GM18858 (cell line): ENCODE measurements around the gene AASDH.
"Not testable (repeated sequence)": the region's sequence is repeated elsewhere in the genome, so short reads cannot be mapped to it uniquely, and the experiment has no call there.

ENCODE experiments used
- ATAC-seq: cut with Tn5 transposase; IDR thresholded peaks from one replicate; pipeline ENCODE4 v1.9.1; 2021; ENCODE audit not compliant: unreplicated experiment

The AASDH gene

GRCh38 chr4:56391270-56391669, 4.0 kb upstream of the AASDH start:
- no peak for ATAC-seq

DNA sequence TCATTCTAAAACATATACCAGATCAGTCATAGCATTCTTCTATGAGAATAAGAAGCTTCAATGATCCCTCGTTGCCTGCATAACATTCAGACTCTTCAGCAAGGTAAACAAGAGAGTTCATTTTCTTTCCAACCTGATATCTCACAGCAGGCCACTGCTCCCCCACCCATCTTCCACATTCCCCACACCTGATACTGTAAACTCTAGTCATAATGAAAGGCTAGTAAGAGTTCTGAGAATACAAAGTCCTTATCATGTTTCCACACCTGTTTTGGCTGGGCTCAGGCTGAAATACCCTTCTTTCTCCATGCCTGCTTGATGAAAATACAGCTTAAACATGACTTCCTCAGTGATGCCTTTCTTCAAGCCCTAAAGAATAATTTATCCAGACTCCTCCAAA, 2.3 kb upstream of the AASDH start:
- no peak for ATAC-seq

DNA sequence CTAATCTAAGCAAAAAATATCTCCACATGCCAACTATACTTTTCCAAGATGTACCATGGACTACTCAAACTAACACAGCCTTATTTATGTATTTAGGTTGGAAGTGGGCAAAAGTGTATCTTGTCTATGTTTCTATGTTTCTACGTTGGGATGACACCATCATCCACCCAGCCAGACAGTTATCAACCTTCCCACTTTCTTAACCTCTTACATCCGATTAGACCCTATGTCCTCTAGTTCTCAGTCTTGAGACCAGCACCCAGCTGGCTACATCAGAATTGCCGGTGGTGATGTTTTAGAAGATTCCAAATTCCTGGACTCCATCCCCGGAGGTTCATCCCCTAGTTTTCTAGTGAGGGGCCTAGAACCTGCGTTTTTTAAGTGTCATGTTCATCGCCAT, 1.0 kb upstream of the AASDH start:
- ATAC-seq = no peak

DNA sequence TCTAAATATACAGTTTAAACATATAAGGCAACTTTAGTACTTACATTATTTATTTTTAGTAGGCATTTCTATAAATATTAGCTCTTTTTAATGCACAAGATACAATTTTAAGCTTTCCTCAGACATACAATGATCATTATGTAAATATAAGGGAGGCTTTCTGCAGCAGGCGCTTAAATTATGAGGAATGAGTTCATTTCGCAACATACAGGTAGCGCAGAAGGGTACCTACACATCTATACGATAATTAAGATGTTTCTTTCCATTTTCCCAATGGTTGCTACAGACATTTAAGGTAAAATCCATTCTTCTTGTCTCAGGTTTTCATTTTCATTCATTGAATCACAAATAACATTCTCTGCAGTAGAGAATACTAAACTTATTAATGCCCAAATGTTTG, 1.2 kb downstream of the AASDH start:
- no peak for ATAC-seq

DNA sequence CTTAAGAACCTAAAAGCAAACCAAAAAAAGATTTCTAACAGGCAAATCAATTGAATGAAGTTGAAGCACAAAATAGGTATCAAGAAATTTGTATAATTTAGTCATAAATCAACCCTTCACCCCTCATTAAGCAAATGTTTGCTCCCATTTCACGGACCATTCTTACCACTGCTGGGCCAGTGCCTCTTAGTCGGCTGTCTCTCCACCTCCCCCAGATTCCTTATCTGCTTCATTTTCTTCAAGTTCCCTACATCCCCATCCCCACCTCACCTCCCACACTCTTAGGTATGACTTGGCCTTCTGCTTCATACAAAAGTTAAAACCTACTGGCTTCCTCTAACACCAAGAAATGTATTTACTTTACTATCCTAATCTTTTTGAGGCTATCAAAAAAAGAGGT, 11.8 kb downstream of the AASDH start:
- ATAC-seq = no peak

DNA sequence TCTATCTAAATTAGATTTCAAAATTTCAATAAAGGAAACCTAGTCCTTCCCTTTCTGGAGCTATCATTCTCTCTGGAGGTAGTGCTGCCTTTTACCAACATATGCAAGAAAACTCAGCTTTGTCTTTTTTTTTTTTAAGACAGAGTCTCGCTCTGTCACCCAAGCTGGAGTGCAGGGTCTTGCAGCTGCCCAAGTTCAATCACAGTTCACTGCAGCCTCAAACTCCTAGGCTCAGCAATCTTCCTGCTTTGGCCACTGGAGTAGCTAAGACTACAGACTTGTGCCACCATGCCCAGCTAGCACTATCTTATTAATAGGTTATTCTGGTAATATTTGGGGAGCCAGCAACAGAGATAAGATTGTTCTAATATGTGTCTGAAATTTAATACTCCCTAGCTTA, 12.3 kb downstream of the AASDH start:
- ATAC-seq = no peak

GRCh38 chr4:56372774-56373173, 14.5 kb downstream of the AASDH start:
- no peak for ATAC-seq

GRCh38 chr4:56371426-56372220, 15.7 kb downstream of the AASDH start:
- no peak for ATAC-seq

DNA sequence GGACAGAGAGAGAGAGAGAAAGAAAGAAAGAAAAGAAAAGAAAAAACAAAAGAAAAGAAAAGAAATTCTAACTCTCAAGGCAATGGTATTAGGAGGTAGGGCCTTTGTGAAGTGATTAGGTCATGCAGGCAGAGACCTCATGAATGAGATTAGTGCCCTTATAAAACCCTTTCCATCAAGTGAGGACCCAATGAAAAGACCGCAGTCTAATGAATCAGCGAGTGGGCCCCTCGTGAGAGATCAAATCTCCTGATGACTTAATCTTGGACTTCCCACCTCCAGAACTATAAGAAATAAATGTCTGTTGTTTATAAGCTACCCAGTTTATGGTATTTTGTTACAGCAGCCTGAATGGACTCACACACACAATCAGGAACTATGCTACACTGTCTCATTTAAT, 16.9 kb downstream of the AASDH start:
- no peak for ATAC-seq

DNA sequence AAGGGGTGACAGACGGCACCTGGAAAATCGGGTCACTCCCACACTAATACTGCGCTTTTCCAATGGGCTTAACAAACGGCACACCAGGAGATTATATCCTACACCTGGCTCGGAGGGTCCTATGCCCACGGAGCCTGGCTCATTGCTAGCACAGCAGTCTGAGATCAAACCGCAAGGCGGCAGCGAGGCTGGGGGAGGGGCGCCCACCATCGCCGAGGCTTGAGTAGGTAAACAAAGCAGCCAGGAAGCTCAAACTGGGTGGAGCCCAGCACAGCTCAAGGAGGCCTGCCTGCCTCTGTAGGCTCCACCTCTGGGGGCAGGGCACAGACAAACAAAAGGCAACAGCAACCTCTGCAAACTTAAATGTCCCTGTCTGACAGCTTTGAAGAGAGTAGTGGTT, 24.3 kb downstream of the AASDH start:
- not testable (repeated sequence) for ATAC-seq

DNA sequence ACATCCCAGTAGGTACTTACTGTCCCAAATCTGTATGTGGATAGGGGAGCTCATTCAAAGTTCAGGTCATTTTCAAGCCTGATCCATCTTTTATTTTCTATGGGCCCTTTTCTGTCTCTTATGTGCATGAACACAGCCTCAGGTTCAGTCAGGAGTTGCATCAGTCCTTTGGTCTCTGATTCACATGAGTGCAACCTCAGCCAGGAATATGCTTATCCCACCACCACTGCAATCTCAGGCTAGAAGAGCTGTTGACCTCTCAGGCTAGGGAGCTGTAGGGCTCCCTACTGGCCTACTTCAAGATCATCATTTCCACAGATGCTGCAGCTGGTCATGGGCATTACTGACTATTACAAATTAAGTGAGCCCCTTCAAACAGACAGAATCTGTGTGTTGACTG, 27.2 kb downstream of the AASDH start:
- ATAC-seq = no peak

DNA sequence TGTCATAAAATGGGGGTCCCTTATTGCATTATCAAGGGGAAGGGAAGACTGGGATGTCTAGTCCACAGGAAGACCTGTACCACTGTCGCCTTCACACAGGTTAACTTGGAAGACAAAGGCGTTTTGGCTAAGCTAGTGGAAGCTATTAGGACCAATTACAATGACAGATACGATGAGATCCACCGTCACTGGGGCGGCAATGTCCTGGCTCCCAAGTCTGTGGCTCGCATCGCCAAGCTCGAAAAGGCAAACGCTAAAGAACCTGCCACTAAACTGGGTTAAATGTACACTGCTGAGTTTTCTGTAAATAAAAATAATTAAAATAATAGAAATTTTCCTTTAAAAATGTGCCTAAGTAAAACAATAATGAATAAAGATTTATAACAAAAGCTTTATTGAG, 30.6 kb downstream of the AASDH start:
- ATAC-seq = no peak

DNA sequence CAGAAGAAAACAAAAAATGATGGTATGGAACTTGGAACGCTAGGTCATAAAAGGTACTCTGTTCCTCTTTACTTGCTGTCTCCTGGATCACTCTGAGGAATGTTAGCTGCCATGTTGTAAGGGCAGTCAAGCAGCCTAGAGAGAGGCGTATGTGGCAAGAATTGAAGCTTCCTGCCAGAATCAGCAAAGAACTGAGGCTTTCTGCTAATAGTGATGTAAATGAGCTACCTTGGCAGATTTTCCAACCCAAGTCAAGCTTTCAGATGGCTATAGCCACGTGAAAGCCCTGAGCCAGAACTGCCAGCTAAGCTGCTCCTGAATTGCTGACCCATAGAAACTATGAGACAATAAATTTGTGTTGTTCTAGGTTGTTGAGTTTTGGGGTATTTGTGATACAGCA, 38.7 kb downstream of the AASDH start:
- ATAC-seq = no peak

- ATAC-seq = no peak
Observed at GRCh38 chr4:56345458-56345857, 41.8 kb downstream of the AASDH start.

- no peak for ATAC-seq
Observed at GRCh38 chr4:56342746-56343145, 44.5 kb downstream of the AASDH start.

DNA sequence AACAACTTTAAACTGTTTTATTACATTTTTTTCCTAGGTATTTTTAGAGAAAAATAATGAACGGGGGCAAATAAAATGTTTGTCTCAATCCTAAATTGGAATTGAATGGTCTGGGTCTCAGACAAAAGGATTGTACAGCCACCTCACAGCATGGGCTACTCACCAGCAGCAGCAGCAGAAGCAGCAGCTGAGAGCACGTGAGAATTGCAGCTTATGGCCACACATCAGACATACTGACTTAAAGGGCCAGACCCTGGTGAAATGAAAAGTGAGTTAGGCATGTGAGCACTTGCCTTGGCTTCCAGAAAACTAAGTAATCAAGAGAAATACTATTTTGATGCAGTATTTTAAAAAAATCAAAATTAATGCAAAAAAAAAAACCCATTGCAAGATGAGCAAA, 56.6 kb downstream of the AASDH start:
- no peak for ATAC-seq

- no peak for ATAC-seq
Observed at GRCh38 chr4:56326363-56326762, 60.9 kb downstream of the AASDH start.

- ATAC-seq = no peak
Observed at GRCh38 chr4:56324011-56324610, 63.2 kb downstream of the AASDH start.

GRCh38 chr4:56323327-56323726, 64.0 kb downstream of the AASDH start:
- no peak for ATAC-seq

GRCh38 chr4:56321251-56321650, 66.0 kb downstream of the AASDH start:
- no peak for ATAC-seq

DNA sequence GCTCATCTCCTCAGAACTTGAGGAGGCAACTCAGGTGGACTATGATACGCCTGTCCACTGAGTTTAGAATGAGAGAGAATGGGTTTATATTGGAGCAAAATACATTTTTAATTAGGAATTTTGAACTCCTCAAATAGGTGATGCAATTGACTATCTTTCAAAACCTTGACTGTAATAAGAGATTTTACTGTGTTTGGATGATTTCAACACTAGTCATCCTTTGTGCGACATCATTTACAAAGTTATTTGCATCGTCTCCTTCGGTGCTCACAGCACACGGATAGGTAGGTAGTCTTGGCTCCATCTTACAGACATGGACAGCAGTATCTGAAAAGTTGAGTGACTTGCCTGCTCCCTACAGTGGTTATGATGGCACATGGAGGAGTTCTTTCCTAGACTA, 67.0 kb downstream of the AASDH start:
- no peak for ATAC-seq

GRCh38 chr4:56318555-56318954, 68.7 kb downstream of the AASDH start:
- no peak for ATAC-seq

GRCh38 chr4:56317749-56318148, 69.5 kb downstream of the AASDH start:
- ATAC-seq = no peak
